GM20431 (cell line): Measurements from ENCODE around the gene GVQW3.

Source experiments
- in situ Hi-C: fragments of 300-500 bp; cut with MseI, MboI; formaldehyde crosslinking; loops from one replicate; pipeline ENCODE4 v1.15.0; 2020; ENCODE audit warnings: low sequenced_read_pairs; ENCODE audit not compliant: unreplicated experiment

The GVQW3 gene

GRCh38 chr11:76444065-76444383 lies 62.9 kb downstream of the GVQW3 start:
- in situ Hi-C loops: no loop called here

- in situ Hi-C loops: no loop called here
Observed at GRCh38 chr11:76444384-76445120, 63.4 kb downstream of the GVQW3 start, which contains the start of gene EMSY. TSS of gene EMSY (plus strand) at chr11:76445018. CDS start at chr11:76446939, 1,921 bp downstream.

DNA sequence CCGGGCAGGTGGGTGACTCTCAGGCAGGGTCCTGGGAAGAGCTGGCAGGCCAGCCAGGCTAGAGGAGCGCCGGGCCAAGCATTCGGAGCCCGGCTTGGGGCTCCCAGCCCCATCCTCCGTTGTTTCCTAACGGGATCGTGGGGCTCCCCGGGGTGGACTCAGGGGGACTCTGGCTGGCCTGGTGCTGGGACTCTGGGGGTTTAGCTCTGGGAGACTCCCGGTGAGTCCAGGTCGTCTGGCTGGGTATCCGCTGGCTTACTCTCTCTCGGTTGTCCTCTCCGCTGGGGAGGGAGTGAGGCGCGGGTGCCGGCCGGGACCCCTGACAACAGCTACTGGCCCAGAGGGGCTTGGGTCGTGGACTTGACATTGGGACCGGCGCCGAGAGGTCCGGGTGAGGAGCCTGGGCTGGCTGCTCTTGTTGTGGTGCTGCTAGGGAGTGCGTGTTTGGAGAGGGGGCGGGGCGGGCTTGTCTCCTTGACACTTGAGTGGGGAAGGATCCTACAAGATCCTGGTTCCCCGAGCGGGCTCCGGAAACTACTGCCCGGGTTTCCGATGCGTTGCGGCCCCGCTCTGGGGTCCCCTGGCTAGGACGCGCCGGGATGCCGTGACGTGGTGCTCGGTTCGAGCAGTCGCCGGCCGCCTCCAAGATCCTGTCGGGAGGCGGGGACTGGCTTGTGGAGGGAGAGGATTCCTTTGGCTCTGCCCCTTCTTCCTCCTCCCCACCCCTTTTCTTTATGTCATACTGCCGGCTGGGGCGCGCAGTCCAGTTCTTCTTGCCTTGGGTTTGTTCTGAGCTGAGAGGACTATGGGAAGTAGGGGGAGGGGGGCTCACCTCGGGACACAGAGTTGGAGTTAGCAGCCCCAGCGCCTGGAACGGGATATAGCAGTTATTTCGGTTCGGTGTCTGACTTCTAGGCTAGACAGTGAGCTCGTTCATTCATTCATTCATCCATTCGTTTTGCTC lies 64.3 kb downstream of the GVQW3 start:
- in situ Hi-C loops: no loop called here

DNA sequence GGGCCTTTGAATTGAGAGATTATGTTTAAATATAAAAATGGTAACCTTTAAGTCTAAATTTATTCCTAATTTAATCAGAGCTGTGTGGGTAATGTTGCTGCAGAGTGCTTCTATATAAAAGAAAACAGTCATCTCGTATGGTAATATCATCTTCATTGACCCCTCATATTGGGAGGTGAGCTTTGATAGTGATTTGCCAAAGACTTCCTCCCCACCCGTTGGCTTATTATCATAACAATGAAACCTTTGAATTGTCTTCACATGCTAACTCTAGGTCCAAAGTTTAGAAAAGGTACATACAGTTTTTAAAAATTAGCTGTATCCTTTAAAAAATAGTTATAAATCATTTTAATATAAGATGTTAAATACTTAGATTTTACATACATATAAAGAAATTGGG lies 67.4 kb downstream of the GVQW3 start:
- in situ Hi-C loops: no loop called here

DNA sequence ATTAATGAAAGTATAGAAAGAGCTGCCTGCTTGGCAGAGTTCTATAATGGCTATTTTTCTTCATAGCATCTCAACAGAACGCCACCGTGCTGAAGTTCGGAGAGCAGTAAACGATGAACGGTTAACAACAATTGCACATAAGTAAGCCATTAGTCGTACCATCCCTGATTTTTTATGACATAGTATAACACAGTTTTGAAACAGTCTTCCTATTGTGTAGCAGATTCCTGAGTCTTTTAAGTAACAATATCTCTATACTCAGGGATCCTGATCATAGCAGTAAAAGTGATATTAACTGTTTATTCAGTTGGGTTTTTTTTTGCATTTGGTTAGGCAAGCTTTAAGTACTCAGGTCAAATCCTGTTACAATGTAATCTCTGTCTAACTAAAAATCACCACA lies 72.1 kb downstream of the GVQW3 start:
- in situ Hi-C loops: no loop called here

- in situ Hi-C loops: no loop called here
Observed at GRCh38 chr11:76455331-76455730, 74.2 kb downstream of the GVQW3 start.

DNA sequence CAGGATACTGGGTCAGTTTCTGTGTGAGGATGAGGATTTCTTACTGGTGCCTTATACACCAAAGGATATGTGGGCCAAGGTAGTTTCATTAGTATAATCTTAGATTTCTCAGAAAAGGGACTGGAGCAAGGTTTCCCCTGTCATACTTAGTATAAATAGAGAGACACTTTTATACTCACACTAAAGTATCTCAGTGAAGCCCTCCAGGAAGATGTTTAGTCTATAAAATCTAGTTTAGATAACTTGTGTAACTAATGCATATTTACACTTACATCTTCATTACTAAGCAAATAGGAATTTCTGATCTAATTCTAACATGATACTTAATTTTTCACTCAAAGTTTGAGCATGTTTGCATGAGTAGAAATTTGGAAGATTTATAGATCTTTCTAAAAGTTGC lies 74.8 kb downstream of the GVQW3 start:
- in situ Hi-C loops: no loop called here

DNA sequence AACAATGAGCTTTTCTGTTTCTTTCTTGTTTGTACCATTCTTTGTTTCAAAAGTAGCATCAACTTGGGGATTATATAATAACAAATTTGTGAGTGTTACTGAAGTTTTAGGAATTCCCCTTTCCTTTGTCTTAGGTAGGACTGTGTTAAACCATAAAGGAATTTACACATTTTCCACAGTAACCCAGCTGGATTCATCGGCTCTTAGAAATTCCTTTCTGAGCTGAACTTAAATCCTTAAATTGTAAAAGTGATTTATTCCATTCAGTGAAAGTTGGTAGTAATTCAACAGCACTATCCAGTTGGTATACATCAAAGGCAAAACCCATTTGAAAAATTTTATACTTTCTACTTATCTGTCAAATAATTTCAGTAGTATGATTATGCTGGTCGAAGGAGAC lies 75.4 kb downstream of the GVQW3 start:
- in situ Hi-C loops: no loop called here
